CD14-positive monocyte (primary cell): Measurements from ENCODE around the gene MUC3A. TPM values are rescaled to one million over a fixed set of nuclear protein-coding genes. Genes with fewer than 3 reads are reported as not detected.

Experiments
- DNase-seq, 3 donors: peaks; one replicate each; pipeline ENCODE4 v3.0.0-alpha.2; 2011 to 2022
- H2AFZ ChIP-seq: 2 replicates; pipeline ENCODE4 v1.6.0; 2012; ENCODE audit warnings: mild to moderate bottlenecking, low read depth, low read length, inconsistent platforms; ENCODE audit not compliant: insufficient read depth, poor library complexity, severe bottlenecking
- H3K27ac ChIP-seq, 2 donors: 1 replicate in 1 of 2; 2 replicates in 1 of 2; pipeline ENCODE4 v1.5.1; 2012 to 2013; ENCODE audit warnings: low read length in 2 of 2, control low read depth in 1 of 2, inconsistent platforms in 1 of 2, low read depth in 1 of 2, mild to moderate bottlenecking in 1 of 2
- H3K27me3 ChIP-seq, 2 donors: one replicate each; pipeline versions ENCODE4 v1.6.0 to v1.6.1; 2011 to 2013; ENCODE audit warnings: low read length in 2 of 2; ENCODE audit not compliant: control insufficient read depth in 2 of 2, insufficient read depth in 2 of 2
- H3K36me3 ChIP-seq, 2 donors: replicated peaks in 1 of 2; 1 replicate in 1 of 2; 2 replicates in 1 of 2; pipeline versions ENCODE4 v1.5.1 to v1.6.1; 2012 to 2013; ENCODE audit warnings: low read length in 2 of 2, control low read depth in 1 of 2, inconsistent platforms in 1 of 2, mild to moderate bottlenecking in 1 of 2; ENCODE audit not compliant: insufficient read depth in 2 of 2, control insufficient read depth in 1 of 2
- H3K4me1 ChIP-seq, 2 donors: 1 replicate in 1 of 2; 2 replicates in 1 of 2; pipeline versions ENCODE4 v1.5.1 to v1.6.1; 2012 to 2013; ENCODE audit warnings: low read length in 2 of 2, control low read depth in 1 of 2, inconsistent platforms in 1 of 2, mild to moderate bottlenecking in 1 of 2, moderate library complexity in 1 of 2; ENCODE audit not compliant: insufficient read depth in 2 of 2, control insufficient read depth in 1 of 2
- H3K4me2 ChIP-seq: replicated peaks from 2 replicates; pipeline ENCODE3; 2012; ENCODE audit warnings: low read length, moderate library complexity, mild to moderate bottlenecking; ENCODE audit not compliant: poor library complexity, severe bottlenecking; ENCODE audit errors: extremely low read depth
- H3K4me3 ChIP-seq, 3 experiments: fragments of 200-600 bp in 1 of 3; sonication (generic) in 1 of 3; replicated peaks in 1 of 3; 1 replicate in 2 of 3; 2 replicates in 1 of 3; pipeline ENCODE4 v1.5.1; 2011 to 2013; ENCODE audit warnings: low read length in 3 of 3, mild to moderate bottlenecking in 3 of 3, control low read depth in 2 of 3, low read depth in 2 of 3, inconsistent platforms in 1 of 3, moderate library complexity in 1 of 3
- H3K79me2 ChIP-seq: 2 replicates; pipeline ENCODE4 v1.6.0; 2012; ENCODE audit warnings: mild to moderate bottlenecking, control low read depth, inconsistent platforms, low read length, moderate library complexity; ENCODE audit not compliant: insufficient read depth
- H3K9ac ChIP-seq: 2 replicates; pipeline ENCODE4 v1.6.0; 2017; ENCODE audit warnings: low read length, mild to moderate bottlenecking; ENCODE audit not compliant: insufficient read depth, poor library complexity, severe bottlenecking
- H3K9me3 ChIP-seq, 2 donors: replicated peaks in 1 of 2; 1 replicate in 1 of 2; 2 replicates in 1 of 2; pipeline versions ENCODE4 v1.5.1 to v1.6.1; 2012 to 2013; ENCODE audit warnings: low read length in 2 of 2, control low read depth in 1 of 2; ENCODE audit not compliant: control insufficient read depth in 1 of 2, insufficient read depth in 1 of 2
- H4K20me1 ChIP-seq: 2 replicates; pipeline ENCODE4 v1.6.0; 2012; ENCODE audit warnings: mild to moderate bottlenecking, low read length, control low read depth, moderate library complexity; ENCODE audit not compliant: insufficient read depth
- H3K27ac Mint-ChIP-seq, 7 donors: one replicate each; pipeline ENCODE4 v1.8.0; 2020; ENCODE audit warnings: mild to moderate bottlenecking in 7 of 7, mixed read lengths in 7 of 7, moderate library complexity in 6 of 7, inconsistent platforms in 2 of 7
- H3K27me3 Mint-ChIP-seq, 3 donors: one replicate each; pipeline ENCODE4 v1.8.0; 2021 to 2022; ENCODE audit warnings: low read depth in 3 of 3, mild to moderate bottlenecking in 3 of 3, mixed read lengths in 3 of 3, moderate library complexity in 3 of 3, inconsistent platforms in 1 of 3
- H3K36me3 Mint-ChIP-seq, 2 donors: one replicate each; pipeline ENCODE4 v1.8.0; 2020; ENCODE audit warnings: mixed read lengths in 2 of 2, inconsistent platforms in 1 of 2, mild to moderate bottlenecking in 1 of 2
- H3K4me1 Mint-ChIP-seq: one replicate; pipeline ENCODE4 v1.8.0; 2020; ENCODE audit warnings: mild to moderate bottlenecking, mixed read lengths
- H3K4me3 Mint-ChIP-seq, 2 donors: one replicate each; pipeline ENCODE4 v1.8.0; 2020; ENCODE audit warnings: mild to moderate bottlenecking in 2 of 2, mixed read lengths in 2 of 2, moderate library complexity in 1 of 2
- H3K9me3 Mint-ChIP-seq, 7 donors: one replicate each; pipeline ENCODE4 v1.8.0; 2020 to 2022; ENCODE audit warnings: mixed read lengths in 7 of 7, mild to moderate bottlenecking in 6 of 7, moderate library complexity in 6 of 7, inconsistent platforms in 2 of 7
- WGBS: methylation state at CpG from one replicate; pipeline ENCODE4 v1.1.5; 2013; ENCODE audit warnings: missing lambda C conversion rate; ENCODE audit not compliant: insufficient coverage; 5-methylcytosine and 5-hydroxymethylcytosine counted together
- intact Hi-C, 2 donors: fragments of 100-400 bp; cut with micrococcal nuclease; formaldehyde crosslinking; loops; one replicate each; pipeline versions ENCODE4 v1.15.0 to v1.15.1; 2023
- polyA plus RNA-seq, 3 donors: library from polyadenylated mRNA; depleted of rRNA in 1 of 3; unstranded in 2 of 3; stranded (reverse) in 1 of 3; fragments of 300-500 nt in 2 of 3; fragments of >200 nt in 1 of 3; fragmentation: Illumina TruSeq in 2 of 3; gene quantifications; 1 replicate in 2 of 3; 2 replicates in 1 of 3; pipeline ENCODE4 v1.2.3, GENCODE V29; 2012 to 2021
- TF ChIP-seq, protein P1 (sequence below): fragments of 200-600 bp; IDR thresholded peaks from one replicate; pipeline ENCODE4 v1.8.0; 2022; ENCODE audit warnings: antibody characterized with exemption, mild to moderate bottlenecking

The MUC3A gene
- polyA plus RNA-seq, 3 donors = not detected

- no peak overlapping the region for H3K27ac ChIP-seq
- Mint-ChIP-seq H3K9me3 (peaks cover 0 to 13% (median 5%) of the 10 kb centered on the region in 7 donors), H3K4me1 (peaks cover 10% of the 10 kb centered on the region), H3K36me3 (peaks cover 4 to 6% of the 10 kb centered on the region in 2 donors), H3K4me3 (peak overlapping the region in 1 of 2 donors; percentile 3), H3K27ac (no peak overlapping the region), H3K27me3 (peaks cover 45 to 52% (median 46%) of the 10 kb centered on the region in 3 donors)
- WGBS = 88% methylated on average over 10 of the region's 12 CpGs
- H3K4me1 ChIP-seq = peaks cover 7 to 12% of the 10 kb centered on the region in 2 donors
- TF ChIP-seq, protein P1, sequence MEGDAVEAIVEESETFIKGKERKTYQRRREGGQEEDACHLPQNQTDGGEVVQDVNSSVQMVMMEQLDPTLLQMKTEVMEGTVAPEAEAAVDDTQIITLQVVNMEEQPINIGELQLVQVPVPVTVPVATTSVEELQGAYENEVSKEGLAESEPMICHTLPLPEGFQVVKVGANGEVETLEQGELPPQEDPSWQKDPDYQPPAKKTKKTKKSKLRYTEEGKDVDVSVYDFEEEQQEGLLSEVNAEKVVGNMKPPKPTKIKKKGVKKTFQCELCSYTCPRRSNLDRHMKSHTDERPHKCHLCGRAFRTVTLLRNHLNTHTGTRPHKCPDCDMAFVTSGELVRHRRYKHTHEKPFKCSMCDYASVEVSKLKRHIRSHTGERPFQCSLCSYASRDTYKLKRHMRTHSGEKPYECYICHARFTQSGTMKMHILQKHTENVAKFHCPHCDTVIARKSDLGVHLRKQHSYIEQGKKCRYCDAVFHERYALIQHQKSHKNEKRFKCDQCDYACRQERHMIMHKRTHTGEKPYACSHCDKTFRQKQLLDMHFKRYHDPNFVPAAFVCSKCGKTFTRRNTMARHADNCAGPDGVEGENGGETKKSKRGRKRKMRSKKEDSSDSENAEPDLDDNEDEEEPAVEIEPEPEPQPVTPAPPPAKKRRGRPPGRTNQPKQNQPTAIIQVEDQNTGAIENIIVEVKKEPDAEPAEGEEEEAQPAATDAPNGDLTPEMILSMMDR = no peak
- peaks cover 21 to 41% of the 10 kb centered on the region in 2 donors for H3K27me3 ChIP-seq
- no peaks in the 10 kb centered on the region for H4K20me1 ChIP-seq
- H3K79me2 ChIP-seq = no peaks in the 10 kb centered on the region
- no peak for DNase-seq
- no peak overlapping the region for H2AFZ ChIP-seq
- H3K9ac ChIP-seq = no peak overlapping the region
- H3K9me3 ChIP-seq = peaks cover 0 to 14% of the 10 kb centered on the region in 2 donors
- intact Hi-C loops = loop anchor here in 1 of 2 donors (5.0 kb wide), 1 partner anchor 191 kb away; no protein-coding TSS in a partner anchor
- H3K4me3 ChIP-seq = no peak overlapping the region
- H3K36me3 ChIP-seq = no peaks in the 10 kb centered on the region
- no peak overlapping the region for H3K4me2 ChIP-seq
These were observed 14.1 kb downstream of the MUC3A start for GRCh38 chr7:100963386-100963785.

GRCh38 chr7:100963874-100964273 is 14.5 kb downstream of the MUC3A start:
- Mint-ChIP-seq H3K4me3 (peak overlapping the region in 1 of 2 donors; percentile 3), H3K9me3 (peaks cover 0 to 15% (median 5%) of the 10 kb centered on the region in 7 donors), H3K27me3 (peaks cover 50 to 57% (median 51%) of the 10 kb centered on the region in 3 donors), H3K27ac (no peak overlapping the region), H3K36me3 (peaks cover 4 to 6% of the 10 kb centered on the region in 2 donors), H3K4me1 (peaks cover 10% of the 10 kb centered on the region)
- no peak for DNase-seq
- H4K20me1 ChIP-seq = no peaks in the 10 kb centered on the region
- intact Hi-C loops = loop anchor here in 1 of 2 donors (5.0 kb wide), 1 partner anchor 192 kb away; no protein-coding TSS in a partner anchor
- peaks cover 0 to 14% of the 10 kb centered on the region in 2 donors for H3K9me3 ChIP-seq
- TF ChIP-seq, protein P1 = no peak
- H3K4me2 ChIP-seq = no peak overlapping the region
- 84% methylated on average over 7 of the region's 8 CpGs for WGBS
- no peaks in the 10 kb centered on the region for H3K36me3 ChIP-seq
- H3K27ac ChIP-seq = no peak overlapping the region
- no peak overlapping the region for H2AFZ ChIP-seq
- H3K9ac ChIP-seq = no peak overlapping the region
- H3K4me3 ChIP-seq = no peak overlapping the region
- peaks cover 7 to 12% of the 10 kb centered on the region in 2 donors for H3K4me1 ChIP-seq
- H3K79me2 ChIP-seq = no peaks in the 10 kb centered on the region
- H3K27me3 ChIP-seq = peaks cover 21 to 45% of the 10 kb centered on the region in 2 donors
